HCT116 (cell line): Measurements from ENCODE around the gene PADI3. TPM values are rescaled to one million over a fixed set of nuclear protein-coding genes. Genes with fewer than 3 reads are reported as not detected.

Experiments
- ATAC-seq: fragments of 200-7000 bp; cut with Tn5 transposase; 2 replicates; pipeline ENCODE4 v1.9.1; 2020; ENCODE audit warnings: mild to moderate bottlenecking, moderate library complexity
- BruUV-seq: library from RNA; stranded (reverse); fragments of 400-500 nt; replicated peaks from 2 replicates; lab custom pipeline; 2021; lab: Mats Ljungman, UMichigan
- CTCF ChIA-PET: fragments of 300-600 bp; sonication (Branson Sonifier 250); formaldehyde crosslinking; loops from one replicate; lab custom pipeline; 2021; ENCODE audit warnings: antibody characterized with exemption; lab: Charles Lee
- POLR2A ChIA-PET: fragments of 300-600, 350-600 bp; sonication (Branson Sonifier 250); formaldehyde crosslinking; loops from one replicate; lab custom pipeline; 2021; ENCODE audit warnings: antibody characterized with exemption; lab: Charles Lee
- RAD21 ChIA-PET, 2 experiments: fragments of 300-600 bp; sonication (Branson Sonifier 250); formaldehyde crosslinking; loops; one replicate each; lab custom pipeline; 2023; ENCODE audit warnings: low total read pairs in 2 of 2; ENCODE audit not compliant: uncharacterized antibody in 2 of 2, unreplicated experiment in 2 of 2, low non-redundant PET in 1 of 2; lab: Charles Lee
- DNase-seq: peaks from one replicate; pipeline ENCODE4 v3.0.0-alpha.2; 2010; ENCODE audit warnings: low read depth, low spot score
- H2AFZ ChIP-seq: fragments of 200-600 bp; shearing (Covaris generic), sonication (generic); 2 replicates; pipeline ENCODE4 v1.6.1; 2017; ENCODE audit warnings: low read depth, mixed run types, mixed read lengths, antibody characterized with exemption, low read length; ENCODE audit not compliant: poor library complexity, severe bottlenecking
- H3K27ac ChIP-seq: 2 replicates; pipeline ENCODE4 v1.5.1; 2012; ENCODE audit warnings: low read depth, low read length
- H3K27me3 ChIP-seq: fragments of 200-600 bp; sonication (generic); 2 replicates; pipeline ENCODE4 v1.6.1; 2016; ENCODE audit warnings: mixed run types, low read length, mixed read lengths; ENCODE audit not compliant: insufficient read depth
- H3K36me3 ChIP-seq, 2 experiments: fragments of 200-500 bp in 1 of 2; fragments of 200-600 bp in 1 of 2; sonication (Bioruptor generic) in 1 of 2; sonication (generic) in 1 of 2; 2 replicates each; pipeline versions ENCODE4 v1.5.1 to v1.6.1; 2014 to 2016; ENCODE audit warnings: low read length in 2 of 2, inconsistent platforms in 1 of 2, mixed read lengths in 1 of 2, mixed run types in 1 of 2; ENCODE audit not compliant: insufficient read depth in 2 of 2, control insufficient read depth in 1 of 2
- H3K4me1 ChIP-seq, 2 experiments: fragments of 200-600 bp in 1 of 2; sonication (generic) in 1 of 2; 2 replicates each; pipeline versions ENCODE4 v1.5.1 to v1.6.1; 2012 to 2017; ENCODE audit warnings: low read length in 2 of 2, inconsistent platforms in 1 of 2, mild to moderate bottlenecking in 1 of 2, mixed read lengths in 1 of 2, mixed run types in 1 of 2, moderate library complexity in 1 of 2; ENCODE audit not compliant: insufficient read depth in 2 of 2, control insufficient read depth in 1 of 2
- H3K4me2 ChIP-seq: fragments of 200-600 bp; sonication (generic); 2 replicates; pipeline ENCODE4 v1.6.1; 2017; ENCODE audit warnings: mixed run types, low read length, mixed read lengths
- H3K4me3 ChIP-seq, 2 experiments: fragments of 200-600 bp in 1 of 2; sonication (generic) in 1 of 2; replicated peaks in 1 of 2; 2 replicates each; pipeline ENCODE4 v1.5.1; 2011 to 2016; ENCODE audit warnings: low read length in 2 of 2, control low read depth in 1 of 2, low read depth in 1 of 2, mild to moderate bottlenecking in 1 of 2, mixed read lengths in 1 of 2, mixed run types in 1 of 2
- H3K79me2 ChIP-seq: fragments of 200-600 bp; sonication (generic); 2 replicates; pipeline ENCODE4 v1.6.1; 2017; ENCODE audit warnings: mild to moderate bottlenecking, mixed run types, low read length, moderate library complexity, mixed read lengths; ENCODE audit not compliant: insufficient read depth
- H3K9ac ChIP-seq: fragments of 200-600 bp; sonication (generic); 2 replicates; pipeline ENCODE4 v1.6.1; 2016; ENCODE audit warnings: low read length, mixed read lengths
- H3K9me2 ChIP-seq: fragments of 200-600 bp; sonication (generic), shearing (Covaris generic); 2 replicates; pipeline ENCODE4 v1.6.1; 2017; ENCODE audit warnings: mixed run types, mild to moderate bottlenecking, moderate library complexity; ENCODE audit not compliant: insufficient read depth
- H3K9me3 ChIP-seq, 2 experiments: fragments of 200-500 bp in 1 of 2; fragments of 200-600 bp in 1 of 2; sonication (Bioruptor generic) in 1 of 2; sonication (generic) in 1 of 2; 2 replicates each; pipeline ENCODE4 v1.6.1; 2014 to 2017; ENCODE audit warnings: low read length in 2 of 2, mixed read lengths in 2 of 2, inconsistent platforms in 1 of 2, low read depth in 1 of 2, mild to moderate bottlenecking in 1 of 2, mixed run types in 1 of 2, moderate library complexity in 1 of 2; ENCODE audit not compliant: control insufficient read depth in 1 of 2, insufficient read depth in 1 of 2
- H4K20me1 ChIP-seq: fragments of 200-600 bp; sonication (generic), shearing (Covaris generic); 2 replicates; pipeline ENCODE4 v1.6.1; 2017; ENCODE audit warnings: mixed run types, mild to moderate bottlenecking, moderate library complexity; ENCODE audit not compliant: insufficient read depth
- ATF3 ChIP-seq: IDR thresholded peaks from 2 replicates; pipeline ENCODE4 v1.6.1; 2012
- CBX3 ChIP-seq: IDR thresholded peaks from 2 replicates; pipeline ENCODE4 v1.6.1; 2012; ENCODE audit warnings: low read depth
- EGR1 ChIP-seq: IDR thresholded peaks from 2 replicates; pipeline ENCODE4 v1.6.1; 2012; ENCODE audit warnings: low read depth
- ELF1 ChIP-seq: IDR thresholded peaks from 2 replicates; pipeline ENCODE4 v1.6.1; 2012; ENCODE audit warnings: low read depth, borderline replicate concordance
- FOSL1 ChIP-seq: IDR thresholded peaks from 2 replicates; pipeline ENCODE4 v1.6.1; 2012; ENCODE audit warnings: low read depth
- MAX ChIP-seq: IDR thresholded peaks from 2 replicates; pipeline ENCODE4 v1.6.1; 2012
- POLR2A ChIP-seq: IDR thresholded peaks from 2 replicates; pipeline ENCODE4 v1.7.0; 2011; ENCODE audit warnings: borderline replicate concordance; ENCODE audit not compliant: insufficient read depth, insufficient read length; ENCODE audit errors: extremely low read depth
- POLR2AphosphoS5 ChIP-seq: IDR thresholded peaks from 2 replicates; pipeline ENCODE4 v1.6.1; 2011; ENCODE audit warnings: mild to moderate bottlenecking, low read depth, low read length, moderate library complexity
- REST ChIP-seq: IDR thresholded peaks from 2 replicates; pipeline ENCODE4 v1.6.1; 2012; ENCODE audit warnings: low read depth
- SP1 ChIP-seq: IDR thresholded peaks from 2 replicates; pipeline ENCODE4 v1.6.1; 2012; ENCODE audit warnings: low read depth
- TCF7L2 ChIP-seq: IDR thresholded peaks from 2 replicates; pipeline ENCODE4 v1.7.0; 2011; ENCODE audit warnings: borderline replicate concordance, inconsistent platforms; ENCODE audit not compliant: insufficient read depth, insufficient read length; ENCODE audit errors: extremely low read depth
- intact Hi-C: fragments of 100-400 bp; cut with micrococcal nuclease; formaldehyde crosslinking; loops from 2 replicates; pipeline ENCODE4 v1.10.0; 2022
- total RNA-seq: library from RNA; stranded (reverse); gene quantifications from one replicate; pipeline ENCODE4 v1.2.1, GENCODE V29; 2021; ENCODE audit not compliant: unreplicated experiment

PADI3 gene
- total RNA-seq, 1 experiment from 2014 or later, result 0.93 TPM

GRCh38 chr1:17235135-17235885 lies 13.6 kb upstream of the PADI3 start:
- no peak overlapping the region for H3K4me3 ChIP-seq
- ChIA-PET POLR2A (no interaction called here), CTCF (interaction anchor here (7.0 kb wide), 1 partner anchor 108 kb away, joined by 71 read pairs; no protein-coding TSS in a partner anchor), RAD21 (interaction anchor here (0.7 to 1.0 kb wide), 2 partner anchors 10 to 107 kb away, joined by 3 read pairs; no protein-coding TSS in a partner anchor)
- DNase-seq (no peak), ATAC-seq (no peak)
- H4K20me1 ChIP-seq, result no peaks in the 10 kb centered on the region
- peaks cover 29 to 70% of the 10 kb centered on the region in 2 experiments for H3K4me1 ChIP-seq
- no peak overlapping the region for H3K4me2 ChIP-seq
- no peak overlapping the region for H3K9ac ChIP-seq
- no peaks in the 10 kb centered on the region for H3K36me3 ChIP-seq
- peaks cover 21% of the 10 kb centered on the region; the same call in 1 of the 2 replicates for H3K27me3 ChIP-seq
- no peak overlapping the region for H2AFZ ChIP-seq
- no peaks in the 10 kb centered on the region for H3K9me3 ChIP-seq
- no TSS peak for BruUV-seq
- H3K27ac ChIP-seq, result no peak overlapping the region
- H3K79me2 ChIP-seq, result no peaks in the 10 kb centered on the region
- H3K9me2 ChIP-seq, result no peaks in the 10 kb centered on the region
- TF ChIP-seq POLR2AphosphoS5 (no peak), ATF3 (no peak), TCF7L2 (no peak), CBX3 (no peak), FOSL1 (no peak), EGR1 (no peak), REST (no peak), ELF1 (no peak), SP1 (no peak), MAX (no peak), POLR2A (no peak)
- intact Hi-C loops, result loop anchor here (5.0 kb wide), 1 partner anchor 283 kb away; no protein-coding TSS in a partner anchor
